HG02870 (cell line): ENCODE measurements around the gene CYP4A22.
"Not testable (repeated sequence)": the region's sequence is repeated elsewhere in the genome, so short reads cannot be mapped to it uniquely, and the experiment has no call there.

Source experiments
- ATAC-seq: cut with Tn5 transposase; IDR thresholded peaks from one replicate; pipeline ENCODE4 v1.9.1; 2021; ENCODE audit warnings: mild to moderate bottlenecking, moderate library complexity; ENCODE audit not compliant: unreplicated experiment

The CYP4A22 gene, protein sequence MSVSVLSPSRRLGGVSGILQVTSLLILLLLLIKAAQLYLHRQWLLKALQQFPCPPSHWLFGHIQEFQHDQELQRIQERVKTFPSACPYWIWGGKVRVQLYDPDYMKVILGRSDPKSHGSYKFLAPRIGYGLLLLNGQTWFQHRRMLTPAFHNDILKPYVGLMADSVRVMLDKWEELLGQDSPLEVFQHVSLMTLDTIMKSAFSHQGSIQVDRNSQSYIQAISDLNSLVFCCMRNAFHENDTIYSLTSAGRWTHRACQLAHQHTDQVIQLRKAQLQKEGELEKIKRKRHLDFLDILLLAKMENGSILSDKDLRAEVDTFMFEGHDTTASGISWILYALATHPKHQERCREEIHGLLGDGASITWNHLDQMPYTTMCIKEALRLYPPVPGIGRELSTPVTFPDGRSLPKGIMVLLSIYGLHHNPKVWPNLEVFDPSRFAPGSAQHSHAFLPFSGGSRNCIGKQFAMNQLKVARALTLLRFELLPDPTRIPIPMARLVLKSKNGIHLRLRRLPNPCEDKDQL

DNA sequence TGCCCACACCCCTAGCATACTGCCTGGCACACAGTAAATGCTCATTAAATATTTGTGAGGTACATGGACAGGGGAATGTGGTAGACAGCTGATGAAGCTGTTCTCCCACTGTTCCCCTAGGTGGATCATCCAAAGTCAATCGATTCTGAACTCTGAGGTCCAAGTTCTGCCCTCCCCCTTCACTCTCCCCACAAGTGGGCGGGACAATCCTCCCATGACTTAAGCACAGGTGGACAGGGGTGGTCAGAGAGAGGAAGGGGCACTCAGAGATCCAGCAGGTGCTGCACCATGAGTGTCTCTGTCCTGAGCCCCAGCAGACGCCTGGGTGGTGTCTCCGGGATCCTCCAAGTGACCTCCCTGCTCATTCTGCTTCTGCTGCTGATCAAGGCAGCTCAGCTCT, at the start of gene CYP4A22:
Gene CYP4A22 (plus strand): TSS at position 244 of the 400 bp plus-strand sequence. CDS start 45 bp downstream, at position 289.
- ATAC-seq, result no peak

DNA sequence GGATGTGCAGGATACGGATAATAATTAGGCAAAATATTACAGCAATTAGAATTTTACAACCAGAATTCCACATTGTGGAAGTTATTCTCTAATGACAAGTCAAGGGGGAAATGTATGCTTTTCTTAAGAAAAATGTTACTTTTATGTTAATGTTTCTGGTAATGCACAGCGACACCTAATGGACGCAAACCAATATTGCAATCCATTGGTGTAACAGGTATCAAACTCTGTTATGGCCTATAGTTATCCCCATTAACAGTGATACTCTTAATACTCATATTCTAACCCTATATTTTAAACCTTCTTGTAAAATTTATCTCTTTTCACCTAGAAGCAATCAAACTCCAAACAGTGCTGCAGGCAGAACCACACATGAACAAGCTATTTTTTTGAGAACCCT, 47.9 kb upstream of the CYP4A22 start:
- ATAC-seq, result not testable (repeated sequence)

DNA sequence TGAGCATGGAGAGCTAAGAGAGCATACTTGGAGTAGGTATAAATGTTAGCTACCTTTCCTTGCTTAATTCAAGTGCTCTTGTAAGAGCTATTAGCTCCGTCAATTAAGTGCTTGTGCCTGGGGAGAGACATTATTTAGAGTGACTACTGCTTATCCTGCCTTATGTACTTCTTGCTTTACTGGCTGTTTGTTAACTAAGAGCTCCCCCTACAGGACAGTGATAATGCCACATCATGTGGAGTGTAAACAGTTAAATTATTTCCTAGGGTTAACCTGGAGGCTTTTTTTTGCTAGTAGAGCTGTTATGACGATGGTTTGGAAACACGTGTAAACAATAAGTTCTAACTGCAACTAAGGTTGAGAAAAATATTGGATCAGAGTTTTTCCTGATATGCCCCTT, 45.8 kb upstream of the CYP4A22 start:
- ATAC-seq, result not testable (repeated sequence)

DNA sequence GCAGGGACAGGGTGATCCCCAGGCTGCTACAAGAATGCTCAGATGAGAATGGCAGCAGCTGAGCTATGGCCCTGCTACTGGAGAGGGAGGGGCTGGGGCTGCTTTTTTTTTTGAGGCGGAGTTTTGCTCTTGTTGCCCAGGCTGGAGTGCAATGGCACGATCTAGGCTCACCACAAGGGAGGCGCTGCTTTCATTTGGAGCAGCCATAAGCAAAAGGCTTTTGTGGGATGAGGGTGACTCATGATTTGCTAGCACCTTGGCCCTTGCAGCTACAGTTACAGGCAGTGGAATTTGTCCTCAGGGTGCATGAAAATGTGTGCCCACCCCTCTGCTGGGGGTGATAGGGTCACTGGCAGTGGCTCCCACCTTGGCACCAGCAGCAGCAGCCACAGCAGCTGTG, 32.4 kb upstream of the CYP4A22 start:
- no peak for ATAC-seq

DNA sequence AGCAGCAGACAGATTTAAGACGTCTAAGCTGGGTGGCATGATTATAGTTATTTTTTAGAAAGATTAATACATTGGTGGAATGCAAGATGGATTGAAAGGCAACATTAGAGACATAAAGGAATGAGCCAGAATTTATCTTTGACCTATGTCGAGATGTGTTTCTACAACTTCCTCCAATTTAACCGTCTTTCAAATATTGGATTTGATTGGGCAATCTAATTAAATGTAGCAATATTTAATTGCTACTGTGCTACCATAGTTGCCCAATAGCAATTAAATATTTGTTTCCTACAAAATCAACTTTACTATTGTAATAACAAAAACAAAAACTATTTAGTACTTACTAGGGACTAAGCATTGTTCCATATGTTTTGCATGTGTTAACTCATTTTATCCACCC, 30.4 kb upstream of the CYP4A22 start:
- no peak for ATAC-seq

DNA sequence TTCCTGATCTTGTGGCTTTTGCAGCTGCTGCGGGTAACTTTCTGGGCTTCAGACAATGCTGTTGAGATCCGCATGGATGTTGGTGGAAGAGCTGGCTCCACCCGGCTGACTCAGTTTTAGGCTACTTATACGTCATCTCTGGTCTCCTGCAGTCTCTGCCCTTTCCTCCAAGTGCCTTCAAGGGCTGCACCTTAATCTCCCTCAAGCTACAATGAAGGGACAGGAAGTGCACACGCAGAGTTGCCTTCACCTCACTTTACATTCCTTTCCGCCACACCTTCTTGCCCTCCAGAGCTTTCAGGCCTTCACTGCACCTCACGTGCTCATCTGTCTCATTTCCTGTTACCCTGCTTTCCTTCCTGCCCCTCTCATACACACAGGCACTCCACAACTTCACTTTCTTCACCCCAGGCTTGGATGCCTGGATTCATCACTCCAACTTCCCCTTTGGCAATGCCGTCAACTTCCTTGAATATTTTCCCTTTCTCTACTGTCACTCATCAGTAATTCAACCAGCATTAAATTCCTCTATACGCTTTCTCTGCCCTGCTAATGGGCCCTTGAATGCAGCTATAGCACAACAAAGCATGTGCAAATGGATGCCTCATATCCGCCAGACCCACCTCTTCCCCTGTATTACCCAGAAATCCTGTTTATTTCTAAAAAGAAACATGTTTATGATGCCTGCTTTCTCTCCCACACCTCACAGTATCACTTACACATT, 29.2 kb upstream of the CYP4A22 start:
- ATAC-seq, result not testable (repeated sequence)

DNA sequence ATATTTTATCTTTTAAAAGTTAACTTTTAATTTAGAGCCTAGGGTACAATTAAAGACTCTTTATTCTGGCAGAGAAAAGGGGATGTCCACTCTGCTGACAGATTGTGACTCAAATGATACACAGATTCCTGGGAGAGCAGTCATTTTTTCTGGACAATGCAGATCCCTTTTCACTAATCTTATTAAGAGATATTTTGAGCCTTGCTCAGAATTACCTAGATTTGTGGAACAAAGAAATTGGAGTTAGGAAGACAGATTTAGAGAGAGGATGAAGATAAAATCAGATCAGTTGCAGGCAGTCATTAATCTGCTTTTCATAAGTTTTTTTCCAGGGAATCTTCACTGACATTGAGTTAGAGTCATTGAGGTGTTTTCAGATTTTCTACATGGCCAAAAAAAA, 27.8 kb upstream of the CYP4A22 start:
- ATAC-seq, result not testable (repeated sequence)

DNA sequence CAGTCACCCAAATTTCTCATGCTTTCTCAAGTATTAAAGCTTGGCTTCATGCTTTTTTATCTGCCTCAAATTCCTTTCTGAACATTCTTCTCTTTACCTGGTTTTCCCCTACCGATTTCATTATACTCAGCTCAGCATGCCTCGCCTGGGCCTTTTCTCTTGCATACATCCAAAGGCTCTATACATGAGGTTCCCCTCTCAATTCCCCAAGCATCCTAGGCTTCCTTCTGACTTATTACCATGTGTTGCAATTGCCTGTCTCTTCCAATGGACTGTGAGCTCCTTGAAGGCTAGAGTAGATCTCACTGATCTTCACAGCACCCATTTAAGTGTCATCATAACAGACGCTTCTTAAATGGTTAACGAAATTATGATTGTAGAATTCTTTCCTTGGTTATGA, 24.1 kb upstream of the CYP4A22 start:
- ATAC-seq, result no peak

DNA sequence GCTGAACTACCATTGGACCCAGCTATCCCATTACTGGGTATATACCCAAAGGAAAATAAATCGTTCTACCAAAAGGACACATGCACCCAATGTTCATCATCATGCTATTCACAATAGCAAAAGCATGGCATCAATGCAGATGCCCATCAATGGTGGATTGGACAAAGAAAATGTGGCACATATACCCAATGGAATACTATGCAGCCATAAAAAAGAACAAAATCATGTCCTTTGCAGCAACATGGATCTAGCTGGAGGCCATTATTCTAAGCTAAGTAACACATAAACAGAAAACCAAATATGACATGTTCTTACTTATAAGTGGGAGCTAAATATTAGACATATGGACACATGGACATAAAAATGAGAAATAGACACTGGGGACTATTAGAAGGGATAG, 16.2 kb upstream of the CYP4A22 start:
- not testable (repeated sequence) for ATAC-seq

DNA sequence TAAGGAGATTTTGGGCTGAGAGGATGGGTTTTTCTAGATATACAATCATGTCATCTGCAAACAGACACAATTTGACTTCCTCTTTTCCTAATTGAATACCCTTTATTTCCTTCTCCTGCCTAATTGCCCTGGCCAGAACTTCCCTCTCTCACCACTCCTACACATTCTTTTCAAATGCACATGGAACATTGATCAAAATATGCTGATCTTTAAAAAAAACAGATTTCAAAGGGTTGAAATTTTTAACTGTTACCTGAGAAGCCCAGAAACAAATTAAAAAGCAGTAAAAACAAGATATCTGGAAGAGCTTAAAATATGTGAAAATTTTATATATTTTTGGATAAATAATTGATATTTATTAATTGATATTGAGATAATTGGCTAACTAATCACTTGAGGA, 12.4 kb upstream of the CYP4A22 start:
- ATAC-seq, result not testable (repeated sequence)

DNA sequence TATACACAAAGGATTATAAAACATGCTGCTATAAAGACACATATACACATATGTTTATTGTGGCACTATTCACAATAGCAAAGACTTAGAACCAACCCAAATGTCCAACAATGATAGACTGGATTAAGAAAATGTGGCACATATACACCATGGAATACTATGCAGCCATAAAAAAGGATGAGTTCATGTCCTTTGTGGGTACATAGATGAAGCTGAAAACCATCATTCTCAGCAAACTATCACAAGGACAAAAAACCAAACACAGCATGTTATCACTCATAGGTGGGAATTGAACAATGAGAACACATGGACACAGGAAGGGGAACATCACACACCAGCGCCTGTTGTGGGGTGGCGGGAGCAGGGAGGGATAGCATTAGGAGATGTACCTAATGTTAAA, 10.2 kb upstream of the CYP4A22 start:
- not testable (repeated sequence) for ATAC-seq

DNA sequence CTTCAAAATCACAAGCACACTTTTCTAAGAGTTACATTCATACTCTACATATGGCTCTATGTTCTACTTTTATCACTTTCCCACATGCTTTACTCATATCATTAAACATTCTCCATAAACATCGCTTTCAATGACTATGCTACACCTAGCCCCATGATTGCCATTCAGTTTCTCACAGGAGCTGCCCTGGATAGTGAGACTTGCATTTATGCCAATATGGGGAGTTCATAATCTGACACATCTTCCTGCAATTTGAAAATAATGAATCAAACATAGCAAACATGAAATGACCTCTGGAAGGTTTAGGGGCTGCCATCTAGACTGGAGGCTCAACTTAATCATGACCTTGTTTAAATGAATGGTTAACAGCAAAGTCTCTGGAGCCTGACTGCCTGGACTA, 9.0 kb upstream of the CYP4A22 start:
- ATAC-seq, result no peak

DNA sequence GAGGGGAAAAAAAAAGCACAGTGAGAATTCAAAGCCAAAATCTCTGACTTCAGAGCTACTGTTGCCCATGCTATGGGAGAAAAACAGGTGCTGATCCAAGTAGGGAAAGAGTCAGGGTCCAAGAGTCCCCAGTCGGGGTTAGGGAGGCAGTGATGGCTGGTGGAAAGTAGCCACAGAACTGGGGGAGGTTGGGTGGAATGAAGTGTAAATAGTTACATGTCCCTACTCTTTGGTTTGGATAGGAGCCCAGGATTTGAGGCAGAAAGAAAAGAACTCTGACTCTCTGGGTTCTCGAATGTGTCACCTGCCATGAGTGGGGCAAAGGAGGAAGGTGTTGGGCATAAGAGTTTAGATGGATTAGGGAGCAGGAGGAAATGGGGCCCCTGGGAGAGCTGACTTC, 8.4 kb upstream of the CYP4A22 start:
- not testable (repeated sequence) for ATAC-seq

DNA sequence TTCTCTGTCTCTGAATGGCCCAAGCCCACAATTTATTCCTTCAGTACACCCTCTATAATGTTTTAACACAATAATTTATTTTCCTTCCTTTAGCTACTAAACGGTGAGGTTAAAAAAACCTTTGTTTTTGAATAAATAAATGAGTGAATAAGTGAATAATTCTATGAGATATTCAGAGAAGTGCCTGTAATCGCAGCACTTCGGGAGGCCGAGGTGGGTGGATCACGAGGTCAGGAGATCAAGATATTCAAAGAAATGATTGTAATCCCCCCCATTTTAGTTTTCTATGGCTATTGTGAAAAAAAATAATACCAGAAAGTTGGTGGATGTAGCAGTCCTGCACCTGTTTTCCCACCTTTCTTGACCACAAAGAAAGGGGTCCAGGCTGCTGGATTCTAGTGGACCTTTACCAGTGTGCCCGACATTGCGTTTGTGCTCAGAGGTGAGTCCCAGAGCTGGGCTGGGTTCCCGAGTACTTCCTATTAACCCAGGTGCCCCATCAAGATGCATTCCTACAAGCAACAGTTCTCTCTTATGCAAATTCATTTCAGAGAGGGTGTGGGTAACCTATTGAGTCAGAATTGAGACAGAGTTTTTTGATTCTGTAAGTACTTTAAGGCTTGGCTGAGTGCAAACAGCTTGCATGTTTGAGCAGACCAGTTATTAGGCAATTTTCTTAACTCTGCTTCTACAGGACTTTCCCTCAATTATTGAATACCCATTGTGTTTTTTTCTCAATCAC, 7.6 kb upstream of the CYP4A22 start:
- not testable (repeated sequence) for ATAC-seq

DNA sequence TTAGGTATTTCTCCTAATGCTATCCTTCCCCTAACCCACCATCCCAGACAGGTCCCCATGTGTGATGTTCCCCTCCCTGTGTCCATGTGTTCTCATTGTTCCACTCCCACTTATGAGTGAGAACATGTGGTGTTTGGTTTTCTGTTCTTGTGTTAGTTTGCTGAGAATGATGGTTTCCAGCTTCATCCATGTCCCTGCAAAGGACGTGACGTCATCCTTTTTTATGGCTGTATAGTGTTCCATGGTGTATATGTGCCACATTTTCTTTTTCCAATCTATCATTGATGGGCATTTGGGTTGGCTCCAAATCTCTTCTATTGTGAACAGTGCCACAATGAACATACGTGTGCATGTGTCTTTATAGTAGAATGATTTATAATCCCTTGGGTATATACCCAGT, 4.6 kb upstream of the CYP4A22 start:
- ATAC-seq, result not testable (repeated sequence)

DNA sequence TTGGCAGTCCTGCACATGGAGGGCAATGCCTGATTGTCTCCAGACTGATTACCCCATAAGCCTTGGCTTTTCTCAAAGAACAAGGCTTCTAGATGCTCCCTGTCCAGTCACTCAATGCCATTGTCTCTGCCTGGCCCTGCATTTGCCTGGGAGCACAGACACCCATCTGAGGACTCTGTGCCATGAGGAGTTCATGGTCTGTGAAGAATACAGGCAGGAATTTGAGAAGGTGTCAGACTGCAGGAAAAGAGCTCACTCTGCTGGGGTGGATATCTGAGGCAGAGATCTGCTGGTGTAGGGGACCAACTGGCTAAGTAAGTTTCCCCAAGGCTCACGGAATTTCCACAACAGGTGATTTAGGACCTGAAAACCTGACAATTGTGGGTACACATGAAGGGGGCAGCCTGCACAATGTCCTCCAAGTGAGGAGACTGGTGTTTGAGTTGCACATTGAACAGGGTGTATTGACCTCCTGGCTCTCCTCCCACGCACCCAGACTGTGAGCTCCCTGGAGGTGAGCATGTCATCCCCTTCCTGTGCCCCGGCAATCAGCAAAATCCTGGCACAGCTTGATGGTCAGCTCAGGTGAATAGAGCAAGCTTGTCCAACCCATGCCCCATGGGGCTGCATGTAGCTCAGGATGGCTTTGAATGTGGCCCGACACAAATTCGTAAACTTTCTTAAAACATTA, 829 bp downstream of the CYP4A22 start:
- no peak for ATAC-seq

DNA sequence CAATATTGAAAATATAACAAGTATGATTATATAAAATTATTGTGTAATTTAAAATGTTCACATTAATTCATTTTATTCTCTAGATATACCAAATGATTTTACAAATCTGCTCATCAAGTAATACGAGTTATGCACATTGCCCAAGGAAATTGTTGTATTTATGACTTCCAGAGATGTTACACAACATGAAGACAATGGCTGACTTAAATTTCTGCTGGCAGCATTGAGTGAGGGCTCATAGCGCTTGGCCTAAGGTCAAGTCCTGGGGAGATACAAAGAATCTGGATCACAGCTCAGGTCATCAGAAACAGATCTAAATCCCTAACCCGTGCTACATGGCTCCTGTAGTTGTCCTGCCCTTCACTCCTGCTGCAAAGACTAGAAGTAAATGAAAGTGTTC, 3.1 kb downstream of the CYP4A22 start:
- ATAC-seq, result not testable (repeated sequence)

DNA sequence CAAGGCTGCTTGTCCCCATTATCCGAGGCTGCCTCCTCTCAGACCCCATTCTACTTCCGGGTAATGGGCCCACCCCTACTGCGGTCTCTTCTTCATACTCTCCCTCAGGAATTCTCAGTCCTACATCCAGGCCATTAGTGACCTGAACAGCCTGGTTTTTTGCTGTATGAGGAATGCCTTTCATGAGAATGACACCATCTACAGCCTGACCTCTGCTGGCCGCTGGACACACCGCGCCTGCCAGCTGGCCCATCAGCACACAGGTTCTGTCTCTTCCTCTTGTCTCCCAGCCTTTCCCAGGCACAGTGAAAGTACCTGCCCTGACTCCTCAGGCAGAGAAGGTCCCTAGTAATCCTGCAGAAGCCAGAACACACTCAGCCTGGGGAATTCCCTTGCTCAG, 6.4 kb downstream of the CYP4A22 start:
- ATAC-seq, result not testable (repeated sequence)

DNA sequence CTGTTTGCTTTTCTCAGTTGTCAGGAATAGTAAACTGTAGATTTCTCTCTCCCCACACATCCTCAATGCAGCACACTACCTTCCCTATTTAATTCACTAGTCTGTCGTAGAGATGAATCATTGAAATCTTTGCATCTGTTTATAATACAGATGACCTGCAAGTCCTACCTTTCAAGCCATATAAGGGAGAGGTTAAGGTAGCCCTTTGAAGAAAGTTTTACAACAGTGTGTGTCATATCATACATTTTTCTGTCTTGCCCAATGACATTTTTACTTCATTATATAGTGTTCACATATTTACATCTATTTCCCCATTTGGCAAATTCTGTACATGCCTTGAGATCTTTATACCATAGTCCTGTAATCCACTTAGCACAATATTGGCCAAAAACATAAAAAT, 9.3 kb downstream of the CYP4A22 start:
- ATAC-seq, result not testable (repeated sequence)

DNA sequence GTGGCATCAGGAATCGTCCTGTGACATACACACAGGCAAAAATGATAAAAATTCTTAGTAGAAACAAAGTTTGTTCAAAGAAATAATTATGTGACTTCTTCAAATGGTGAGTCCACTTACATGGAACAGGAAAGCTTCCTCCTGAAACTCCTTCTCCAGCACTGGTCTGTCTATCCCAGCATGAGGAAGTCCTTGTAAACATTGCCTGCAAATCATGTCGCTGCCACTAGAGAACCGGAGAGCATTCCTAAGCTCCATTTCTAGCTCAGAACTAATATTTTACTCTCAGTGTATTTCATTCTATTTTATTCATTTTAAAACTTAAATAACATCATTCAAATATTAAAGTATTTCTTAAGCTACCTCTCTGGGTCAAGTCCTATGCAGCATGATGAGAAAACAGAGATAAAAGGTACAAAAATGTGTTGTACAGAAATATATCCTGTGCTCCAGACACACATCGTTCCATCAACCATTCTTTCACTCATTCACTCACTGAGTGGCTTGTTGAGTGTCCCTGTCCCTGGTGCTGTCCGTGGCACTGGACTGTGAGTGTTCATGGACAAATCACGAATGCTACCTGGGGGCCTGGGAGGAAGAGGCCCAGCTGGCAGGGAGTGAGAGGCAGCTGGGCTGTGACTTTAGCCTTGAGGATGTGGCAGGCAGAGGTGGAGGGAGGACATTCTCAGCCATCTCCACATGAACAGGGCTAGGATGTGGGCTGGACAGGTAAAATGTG, 10.0 kb downstream of the CYP4A22 start:
- no peak for ATAC-seq
